ENCODE data around the gene FADS3. TPM values are rescaled to one million over a fixed set of nuclear protein-coding genes. Genes with fewer than 3 reads are reported as not detected.

FADS3 gene
- total RNA-seq, 1 donor = 35.9 TPM

DNA sequence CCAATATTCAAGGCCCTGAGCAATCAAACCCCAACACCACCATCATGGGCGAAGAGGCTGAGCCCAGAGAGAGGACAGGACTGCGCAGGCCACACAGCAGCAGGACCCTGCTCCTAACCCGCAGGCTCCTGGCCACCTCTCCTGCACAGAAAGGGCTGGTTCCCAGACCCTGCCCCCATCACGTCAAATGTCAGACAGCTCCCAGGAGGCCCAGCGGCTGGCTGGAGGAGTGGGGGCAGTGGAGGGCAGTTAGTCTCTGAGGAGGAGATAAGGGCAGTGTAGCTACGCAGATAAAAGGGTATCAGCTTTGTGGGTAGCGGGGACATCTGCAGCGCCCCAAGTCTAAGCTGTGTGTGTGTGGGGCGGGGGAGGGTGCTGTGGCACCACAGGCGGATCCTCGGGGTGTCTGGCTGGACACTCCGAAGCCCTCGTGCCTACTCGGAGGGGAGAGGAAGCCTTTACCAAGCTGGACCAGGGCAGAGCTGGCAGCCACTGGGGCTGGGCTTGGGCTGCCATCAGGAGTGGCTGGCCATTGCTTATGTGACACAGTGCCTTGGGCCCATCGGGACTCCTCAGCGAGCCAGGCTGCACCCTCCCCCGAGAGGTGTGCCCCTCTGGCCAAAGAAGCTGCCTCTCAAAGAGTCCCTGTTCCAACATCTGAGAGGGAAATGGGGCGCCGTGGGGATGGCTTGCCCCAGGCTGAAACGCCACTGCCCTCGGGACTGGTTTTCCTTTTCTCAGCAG is 21.5 kb downstream of the FADS3 start:
- no peak overlapping the region for H3K4me3 ChIP-seq (ENCODE audit: low read depth, low read length)
- DNase-seq (ENCODE audit: low read depth) = no peak
- TF ChIP-seq, protein P1, sequence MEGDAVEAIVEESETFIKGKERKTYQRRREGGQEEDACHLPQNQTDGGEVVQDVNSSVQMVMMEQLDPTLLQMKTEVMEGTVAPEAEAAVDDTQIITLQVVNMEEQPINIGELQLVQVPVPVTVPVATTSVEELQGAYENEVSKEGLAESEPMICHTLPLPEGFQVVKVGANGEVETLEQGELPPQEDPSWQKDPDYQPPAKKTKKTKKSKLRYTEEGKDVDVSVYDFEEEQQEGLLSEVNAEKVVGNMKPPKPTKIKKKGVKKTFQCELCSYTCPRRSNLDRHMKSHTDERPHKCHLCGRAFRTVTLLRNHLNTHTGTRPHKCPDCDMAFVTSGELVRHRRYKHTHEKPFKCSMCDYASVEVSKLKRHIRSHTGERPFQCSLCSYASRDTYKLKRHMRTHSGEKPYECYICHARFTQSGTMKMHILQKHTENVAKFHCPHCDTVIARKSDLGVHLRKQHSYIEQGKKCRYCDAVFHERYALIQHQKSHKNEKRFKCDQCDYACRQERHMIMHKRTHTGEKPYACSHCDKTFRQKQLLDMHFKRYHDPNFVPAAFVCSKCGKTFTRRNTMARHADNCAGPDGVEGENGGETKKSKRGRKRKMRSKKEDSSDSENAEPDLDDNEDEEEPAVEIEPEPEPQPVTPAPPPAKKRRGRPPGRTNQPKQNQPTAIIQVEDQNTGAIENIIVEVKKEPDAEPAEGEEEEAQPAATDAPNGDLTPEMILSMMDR (IDR thresholded peaks at IDR 0.05; ENCODE audit: insufficient read depth, low read length) = no peak

DNA sequence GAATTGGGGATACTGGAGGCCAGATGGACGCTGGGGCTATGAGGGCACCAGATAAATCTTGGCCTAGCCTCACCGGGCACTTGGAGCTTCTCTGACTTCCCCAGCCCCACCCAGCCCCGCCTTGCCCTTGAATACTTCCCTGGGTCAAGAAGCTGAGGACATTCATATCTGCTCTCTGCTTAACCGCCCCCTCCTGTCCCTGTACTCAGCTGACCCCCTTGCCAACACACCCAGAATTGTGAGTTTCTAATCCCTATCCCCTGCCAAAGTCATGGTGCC is 22.0 kb downstream of the FADS3 start:
- H3K4me3 ChIP-seq (ENCODE audit: low read depth, low read length) = no peak overlapping the region
- TF ChIP-seq, protein P1 (IDR thresholded peaks at IDR 0.05; ENCODE audit: insufficient read depth, low read length) = no peak
- no peak for DNase-seq (ENCODE audit: low read depth)

DNA sequence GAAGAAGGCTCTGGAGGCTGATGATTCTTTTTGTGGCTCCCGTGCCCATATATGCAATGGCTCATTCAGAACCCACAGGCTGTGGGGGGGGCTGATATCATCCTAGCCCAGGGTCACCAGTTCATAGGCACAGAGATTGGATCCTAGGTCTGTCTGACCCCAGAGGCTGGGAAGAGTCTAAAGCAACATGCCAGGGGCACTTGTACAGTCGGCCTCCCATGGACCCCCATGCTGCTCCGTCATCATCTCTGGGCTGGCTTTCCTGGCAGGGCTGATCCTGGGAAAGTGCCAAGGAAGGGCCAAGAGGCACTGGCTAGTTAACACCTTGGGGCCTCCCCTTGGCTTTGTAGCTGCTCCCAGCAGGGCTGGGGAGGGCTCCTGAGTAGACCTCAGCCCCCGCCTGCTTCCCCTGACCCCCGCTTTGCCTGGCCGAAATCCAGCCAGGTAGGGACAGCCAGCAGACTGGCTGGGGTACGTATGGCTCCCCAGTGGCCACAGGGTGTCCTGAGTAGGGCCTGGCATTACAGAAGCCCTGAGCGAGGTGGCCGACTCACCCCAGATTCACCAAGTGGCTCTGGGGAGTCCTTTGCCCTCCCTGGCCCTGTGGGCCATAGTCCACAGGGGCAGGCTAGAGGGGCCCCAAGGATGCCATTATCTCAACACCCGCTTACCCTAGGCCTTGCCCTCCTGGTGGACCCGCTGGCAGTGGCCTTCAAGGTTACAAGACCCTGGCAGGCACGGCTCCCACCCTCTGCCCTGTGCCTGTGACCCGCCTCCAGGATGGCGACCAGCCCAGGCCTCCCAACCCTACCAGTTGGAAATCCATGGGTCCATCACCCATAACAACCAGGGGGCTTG is 22.5 kb downstream of the FADS3 start:
- TF ChIP-seq, protein P1 (IDR thresholded peaks at IDR 0.05; ENCODE audit: insufficient read depth, low read length) = no peak
- H3K4me3 ChIP-seq (ENCODE audit: low read depth, low read length) = no peak overlapping the region

DNA sequence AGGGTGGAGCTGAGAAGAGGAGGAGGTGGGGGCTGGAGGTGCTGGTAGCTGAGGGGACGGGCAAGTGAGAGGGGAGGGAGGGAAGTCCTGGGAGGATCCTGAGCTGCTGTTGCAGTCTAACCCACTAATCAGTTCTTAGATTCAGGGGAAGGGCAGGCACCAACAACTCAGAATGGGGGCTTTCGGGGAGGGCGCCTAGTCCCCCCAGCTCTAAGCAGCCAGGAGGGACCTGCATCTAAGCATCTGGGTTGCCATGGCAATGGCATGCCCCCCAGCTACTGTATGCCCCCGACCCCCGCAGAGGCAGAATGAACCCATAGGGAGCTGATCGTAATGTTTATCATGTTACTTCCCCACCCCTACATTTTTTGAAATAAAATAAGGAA is 24.4 kb downstream of the FADS3 start:
- no peak for DNase-seq (ENCODE audit: low read depth)
- TF ChIP-seq, protein P1 (IDR thresholded peaks at IDR 0.05; ENCODE audit: insufficient read depth, low read length) = no peak
- H3K4me3 ChIP-seq (ENCODE audit: low read depth, low read length) = no peak overlapping the region

More for the DNA sequence above, 22.5 kb downstream of the FADS3 start:
- no peak for DNase-seq (ENCODE audit: low read depth)

DNA sequence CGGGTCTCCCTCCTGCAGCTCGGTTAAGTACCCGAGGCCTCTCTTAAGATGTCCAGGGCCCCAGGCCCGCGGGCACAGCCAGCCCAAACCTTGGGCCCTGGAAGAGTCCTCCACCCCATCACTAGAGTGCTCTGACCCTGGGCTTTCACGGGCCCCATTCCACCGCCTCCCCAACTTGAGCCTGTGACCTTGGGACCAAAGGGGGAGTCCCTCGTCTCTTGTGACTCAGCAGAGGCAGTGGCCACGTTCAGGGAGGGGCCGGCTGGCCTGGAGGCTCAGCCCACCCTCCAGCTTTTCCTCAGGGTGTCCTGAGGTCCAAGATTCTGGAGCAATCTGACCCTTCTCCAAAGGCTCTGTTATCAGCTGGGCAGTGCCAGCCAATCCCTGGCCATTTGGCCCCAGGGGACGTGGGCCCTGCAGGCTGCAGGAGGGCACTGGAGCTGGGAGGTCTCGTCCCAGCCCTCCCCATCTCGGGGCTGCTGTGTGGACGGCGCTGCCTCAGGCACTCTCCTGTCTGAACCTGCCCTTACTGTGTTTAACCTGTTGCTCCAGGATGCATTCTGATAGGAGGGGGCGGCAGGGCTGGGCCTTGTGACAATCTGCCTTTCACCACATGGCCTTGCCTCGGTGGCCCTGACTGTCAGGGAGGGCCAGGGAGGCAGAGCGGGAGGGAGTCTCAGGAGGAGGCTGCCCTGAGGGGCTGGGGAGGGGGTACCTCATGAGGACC is 25.0 kb downstream of the FADS3 start:
- no peak overlapping the region for H3K4me3 ChIP-seq (ENCODE audit: low read depth, low read length)
- TF ChIP-seq, protein P1 (IDR thresholded peaks at IDR 0.05; ENCODE audit: insufficient read depth, low read length) = no peak
- no peak for DNase-seq (ENCODE audit: low read depth)

DNA sequence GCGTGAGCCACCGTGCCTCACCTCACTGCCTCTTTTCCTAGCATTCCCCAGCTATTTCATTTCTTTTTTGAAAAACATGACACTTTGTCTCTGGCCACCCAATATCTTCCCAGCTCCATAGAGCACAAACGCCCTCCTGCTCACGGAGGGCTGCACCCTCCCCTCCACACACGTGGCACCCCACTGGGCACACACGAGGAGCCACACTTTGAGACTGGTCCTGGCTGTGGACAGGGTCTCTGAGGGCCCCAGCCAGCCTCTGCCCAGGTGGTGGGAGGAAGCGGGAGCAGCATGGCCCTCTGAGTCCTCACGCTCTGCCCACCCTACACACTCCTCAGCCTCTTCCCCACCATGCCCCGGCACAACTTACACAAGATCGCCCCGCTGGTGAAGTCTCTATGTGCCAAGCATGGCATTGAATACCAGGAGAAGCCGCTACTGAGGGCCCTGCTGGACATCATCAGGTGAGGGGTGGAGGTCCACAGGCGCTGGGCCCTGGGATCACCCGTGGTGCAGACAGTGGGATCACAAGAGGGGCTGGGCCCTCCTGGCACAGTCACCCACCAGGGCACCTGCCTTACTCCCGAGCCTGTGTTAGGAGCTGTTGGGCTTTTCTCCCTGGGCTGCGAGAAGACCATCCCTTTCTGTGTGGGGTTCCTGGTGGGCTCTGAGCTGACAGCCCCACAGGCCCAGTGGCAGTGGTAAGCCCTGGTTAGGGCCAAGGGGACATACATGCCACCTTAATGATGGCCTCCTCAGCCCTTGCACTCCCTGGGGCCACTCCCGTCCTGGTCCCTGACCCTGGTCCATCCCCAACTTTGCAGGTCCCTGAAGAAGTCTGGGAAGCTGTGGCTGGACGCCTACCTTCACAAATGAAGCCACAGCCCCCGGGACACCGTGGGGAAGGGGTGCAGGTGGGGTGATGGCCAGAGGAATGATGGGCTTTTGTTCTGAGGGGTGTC is 26.2 kb downstream of the FADS3 start:
- no peak for DNase-seq (ENCODE audit: low read depth)
- H3K4me3 ChIP-seq (ENCODE audit: low read depth, low read length) = no peak overlapping the region
- TF ChIP-seq, protein P1 (IDR thresholded peaks at IDR 0.05; ENCODE audit: insufficient read depth, low read length) = no peak

Data from fibroblast of the aortic adventitia (primary cell).